GM21360 (cell line): ENCODE measurements around the gene MAN1C1.
A peak's percentile ranks its signal among the peaks of the same experiment; 100 is the strongest.

Experiments
- ATAC-seq: cut with Tn5 transposase; IDR thresholded peaks from one replicate; pipeline ENCODE4 v1.9.1; 2021; ENCODE audit warnings: mild to moderate bottlenecking, moderate library complexity; ENCODE audit not compliant: unreplicated experiment

MAN1C1 gene

GRCh38 chr1:25809929-25810328 is 193.3 kb downstream of the MAN1C1 start:
- ATAC-seq, result no peak

- ATAC-seq, result no peak
Measured at GRCh38 chr1:25810341-25811299, 194.0 kb downstream of the MAN1C1 start.

- ATAC-seq, result no peak
Measured at GRCh38 chr1:25811384-25812082, 194.9 kb downstream of the MAN1C1 start.

GRCh38 chr1:25813071-25813733 is 196.6 kb downstream of the MAN1C1 start:
- ATAC-seq, result no peak

- ATAC-seq, result no peak
Measured at GRCh38 chr1:25813734-25814471, 197.3 kb downstream of the MAN1C1 start.

- no peak for ATAC-seq
Measured at GRCh38 chr1:25814549-25815087, 198.0 kb downstream of the MAN1C1 start.

GRCh38 chr1:25815208-25816111 is 198.9 kb downstream of the MAN1C1 start:
- ATAC-seq, result no peak

GRCh38 chr1:25816112-25816718 is 199.6 kb downstream of the MAN1C1 start:
- ATAC-seq, result no peak

GRCh38 chr1:25817840-25818501 is 201.4 kb downstream of the MAN1C1 start:
- no peak for ATAC-seq

GRCh38 chr1:25818569-25818968 is 202.0 kb downstream of the MAN1C1 start:
- ATAC-seq, result no peak

GRCh38 chr1:25819491-25820246 is 203.1 kb downstream of the MAN1C1 start, which contains the start of gene MTFR1L:
MTFR1L (plus strand) TSS chr1:25819954; CDS start chr1:25823105, 3,151 bp downstream.
- ATAC-seq, result peak; percentile 77

GRCh38 chr1:25820247-25821111 is 203.9 kb downstream of the MAN1C1 start:
- ATAC-seq, result peak; percentile 33

GRCh38 chr1:25821112-25821476 is 204.5 kb downstream of the MAN1C1 start:
- no peak for ATAC-seq

GRCh38 chr1:25821630-25822091 is 205.1 kb downstream of the MAN1C1 start:
- ATAC-seq, result no peak

- no peak for ATAC-seq
Measured at GRCh38 chr1:25825605-25826004, 209.0 kb downstream of the MAN1C1 start.

GRCh38 chr1:25826571-25826970 is 210.0 kb downstream of the MAN1C1 start:
- no peak for ATAC-seq

GRCh38 chr1:25828491-25828890 is 211.9 kb downstream of the MAN1C1 start:
- no peak for ATAC-seq
